ENCODE measurements around the gene CHMP2A. TPM values are rescaled to one million over a fixed set of nuclear protein-coding genes. Genes with fewer than 3 reads are reported as not detected.

CHMP2A gene
- total and polyA plus RNA-seq, 2 of the 13 experiments (the other 11 are each of a cell fraction or from before 2014, with no cell fraction given): 49.7 to 55.0 TPM

- TF ChIP-seq ZFAT (CRISPR knock-in tag; conservative IDR thresholded peaks at IDR 0.05) (no peak), CBX1 (IDR thresholded peaks at IDR 0.05; ENCODE audit: low read depth) (no peak), ZBTB34 (CRISPR knock-in tag; IDR thresholded peaks at IDR 0.05) (no peak), KMT2B (CRISPR knock-in tag; IDR thresholded peaks at IDR 0.05) (no peak), TFDP2 (CRISPR knock-in tag; IDR thresholded peaks at IDR 0.05) (no peak), CAMTA2 (CRISPR knock-in tag; IDR thresholded peaks at IDR 0.05; ENCODE audit: borderline replicate concordance) (no peak), U2AF2 (IDR thresholded peaks at IDR 0.05; ENCODE audit: low read depth, low read length) (no peak), ZNF567 (CRISPR knock-in tag; IDR thresholded peaks at IDR 0.05; ENCODE audit: borderline replicate concordance) (no peak), BATF2 (CRISPR knock-in tag; IDR thresholded peaks at IDR 0.05) (no peak), ZNF30 (CRISPR knock-in tag; IDR thresholded peaks at IDR 0.05) (no peak), IKZF5 (CRISPR knock-in tag; IDR thresholded peaks at IDR 0.05) (peak; percentile 51; the same call in 1 of the 2 replicates), MTERF4 (CRISPR knock-in tag; IDR thresholded peaks at IDR 0.05) (no peak; the same call in 1 of the 2 replicates), ZBTB33 (CRISPR knock-in tag; IDR thresholded peaks at IDR 0.05) (no peak), POGK (CRISPR knock-in tag; conservative IDR thresholded peaks at IDR 0.05) (no peak), ZNF598 (CRISPR knock-in tag; IDR thresholded peaks at IDR 0.05; ENCODE audit: borderline replicate concordance) (no peak; the same call in 1 of the 2 replicates), ZNF205 (CRISPR knock-in tag; IDR thresholded peaks at IDR 0.05) (no peak), ZNF570 (CRISPR knock-in tag; IDR thresholded peaks at IDR 0.05; ENCODE audit: borderline replicate concordance) (no peak), SP140L (CRISPR knock-in tag; IDR thresholded peaks at IDR 0.05; ENCODE audit: borderline replicate concordance) (no peak), ZNF761 (CRISPR knock-in tag; conservative IDR thresholded peaks at IDR 0.05) (0 out of 2 replicates have a peak, but pooled peaks have one; percentile 6)
These were observed 17.3 kb upstream of the CHMP2A start (continued) for GRCh38 chr19:58572026-58572817.
